ENCODE measurements around the gene PFKFB2.
A peak's percentile ranks its signal among the peaks of the same experiment; 100 is the strongest.

The PFKFB2 gene

DNA sequence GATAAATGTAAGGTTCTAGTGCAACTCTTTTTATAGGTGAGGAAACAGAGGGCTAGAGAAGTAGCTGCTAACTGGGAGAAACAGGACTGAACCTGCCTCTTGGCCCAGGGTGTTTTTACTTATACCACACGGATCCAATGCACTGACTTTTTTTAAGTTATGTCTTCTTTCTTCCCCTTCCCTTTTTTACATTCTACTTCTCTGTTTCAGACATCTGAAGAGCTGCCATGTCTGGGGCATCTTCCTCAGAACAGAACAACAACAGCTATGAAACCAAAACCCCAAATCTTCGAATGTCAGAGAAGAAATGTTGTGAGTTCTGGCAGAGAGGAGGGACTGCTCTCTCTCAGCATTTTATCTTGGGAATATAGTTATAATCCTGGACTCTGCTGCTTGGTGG lies 1.4 kb downstream of the PFKFB2 start:
- ATAC-seq (replicated peaks) (no peak), DNase-seq (no peak)
- H3K27ac Mint-ChIP-seq: peak overlapping the region in 1 of 2 donors; percentile 94
- H3K4me3 Mint-ChIP-seq: peak overlapping the region; percentile 27 to 98
- no peaks in the 10 kb centered on the region for H3K9me3 Mint-ChIP-seq
- peaks cover 27% of the 10 kb centered on the region in 2 donors for H3K4me1 Mint-ChIP-seq (ENCODE audit: low read depth in 2 of 2)
- H3K27me3 Mint-ChIP-seq: peaks cover 0 to 9% of the 10 kb centered on the region in 2 donors
- peaks cover 19% of the 10 kb centered on the region for H3K36me3 Mint-ChIP-seq (ENCODE audit: insufficient read depth)

DNA sequence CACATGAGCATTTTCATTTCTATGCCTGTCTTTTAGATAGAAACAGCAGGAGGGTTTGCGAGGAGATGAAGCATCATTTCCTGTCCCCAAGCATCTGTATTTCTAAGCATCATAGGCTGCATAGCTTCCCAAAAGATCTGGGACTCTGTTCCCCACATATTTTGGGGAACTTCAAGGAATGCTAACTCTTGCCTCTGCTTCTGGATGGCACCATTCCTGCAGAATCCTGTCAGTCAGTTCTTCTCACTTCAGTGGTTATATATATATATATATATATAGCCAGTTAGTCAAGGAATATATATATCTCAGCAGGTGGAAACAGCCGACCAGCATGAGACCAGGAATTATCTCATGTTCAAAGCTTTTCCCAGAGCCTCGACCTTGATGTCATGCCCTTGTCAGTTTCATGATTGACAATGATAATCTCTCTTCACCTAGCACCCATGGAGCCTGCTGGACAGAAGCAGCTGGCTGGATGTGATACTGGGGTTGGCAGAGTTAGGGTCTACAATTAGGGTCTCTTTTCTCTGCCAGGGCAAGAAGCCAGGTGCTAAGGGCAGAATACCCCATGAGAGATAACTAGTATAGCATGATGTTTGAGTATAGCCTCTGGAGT lies 2.4 kb downstream of the PFKFB2 start:
- Mint-ChIP-seq H3K9me3 (no peaks in the 10 kb centered on the region), H3K4me1 (ENCODE audit: low read depth in 2 of 2) (peaks cover 19 to 20% of the 10 kb centered on the region in 2 donors), H3K27me3 (peaks cover 0 to 9% of the 10 kb centered on the region in 2 donors), H3K4me3 (no peak overlapping the region), H3K27ac (no peak overlapping the region), H3K36me3 (ENCODE audit: insufficient read depth) (peaks cover 9% of the 10 kb centered on the region)
- ATAC-seq (replicated peaks) (no peak), DNase-seq (no peak)

GRCh38 chr1:207056673-207057072 lies 3.6 kb downstream of the PFKFB2 start:
- DNase-seq: no peak
- no peak overlapping the region for H3K27ac Mint-ChIP-seq
- H3K27me3 Mint-ChIP-seq: peaks cover 0 to 9% of the 10 kb centered on the region in 2 donors
- peaks cover 6% of the 10 kb centered on the region for H3K36me3 Mint-ChIP-seq (ENCODE audit: insufficient read depth)
- peaks cover 13 to 15% of the 10 kb centered on the region in 2 donors for H3K4me1 Mint-ChIP-seq (ENCODE audit: low read depth in 2 of 2)
- ATAC-seq (replicated peaks): no peak
- H3K9me3 Mint-ChIP-seq: no peaks in the 10 kb centered on the region
- no peak overlapping the region for H3K4me3 Mint-ChIP-seq

DNA sequence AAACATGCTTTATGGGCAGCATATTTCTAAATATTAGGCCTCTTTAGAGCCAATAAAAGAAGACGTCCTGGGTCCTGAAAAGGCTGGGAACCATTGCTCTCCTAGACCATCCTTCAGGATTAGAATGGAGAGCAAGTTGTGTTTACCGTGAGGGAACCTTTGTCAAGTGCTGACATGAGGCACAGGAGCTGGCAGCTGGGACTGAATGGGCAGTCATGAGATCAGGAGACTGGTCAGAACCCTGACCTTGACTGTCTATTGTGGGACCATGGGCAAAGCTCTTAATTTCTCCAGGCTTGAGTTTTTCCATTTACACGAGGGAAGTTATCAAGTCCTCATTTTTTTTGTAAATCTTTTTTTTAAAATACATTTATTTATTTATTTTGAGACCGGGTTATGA lies 5.2 kb downstream of the PFKFB2 start:
- no peak overlapping the region for H3K4me3 Mint-ChIP-seq
- H3K27ac Mint-ChIP-seq: no peak overlapping the region
- no peaks in the 10 kb centered on the region for H3K36me3 Mint-ChIP-seq (ENCODE audit: insufficient read depth)
- H3K27me3 Mint-ChIP-seq: peaks cover 0 to 9% of the 10 kb centered on the region in 2 donors
- DNase-seq (no peak), ATAC-seq (replicated peaks) (no peak)
- peaks cover 2 to 5% of the 10 kb centered on the region in 2 donors for H3K4me1 Mint-ChIP-seq (ENCODE audit: low read depth in 2 of 2)
- H3K9me3 Mint-ChIP-seq: no peaks in the 10 kb centered on the region

GRCh38 chr1:207058878-207059867 lies 6.1 kb downstream of the PFKFB2 start:
- no peaks in the 10 kb centered on the region for H3K9me3 Mint-ChIP-seq
- ATAC-seq (replicated peaks) (no peak), DNase-seq (no peak)
- H3K36me3 Mint-ChIP-seq (ENCODE audit: insufficient read depth): peaks cover 2% of the 10 kb centered on the region
- peaks cover 0 to 9% of the 10 kb centered on the region in 2 donors for H3K27me3 Mint-ChIP-seq
- H3K27ac Mint-ChIP-seq: no peak overlapping the region
- no peak overlapping the region for H3K4me3 Mint-ChIP-seq
- peaks cover 0 to 2% of the 10 kb centered on the region in 2 donors for H3K4me1 Mint-ChIP-seq (ENCODE audit: low read depth in 2 of 2)

GRCh38 chr1:207059881-207060280 lies 6.8 kb downstream of the PFKFB2 start:
- Mint-ChIP-seq H3K4me1 (ENCODE audit: low read depth in 2 of 2) (peaks cover 0 to 1% of the 10 kb centered on the region in 2 donors), H3K27ac (no peak overlapping the region), H3K9me3 (no peaks in the 10 kb centered on the region), H3K4me3 (no peak overlapping the region), H3K27me3 (peaks cover 0 to 9% of the 10 kb centered on the region in 2 donors), H3K36me3 (ENCODE audit: insufficient read depth) (peaks cover 3% of the 10 kb centered on the region)
- DNase-seq: no peak
- no peak for ATAC-seq (replicated peaks)

- peaks cover 0 to 9% of the 10 kb centered on the region in 2 donors for H3K27me3 Mint-ChIP-seq
- no peak overlapping the region for H3K4me3 Mint-ChIP-seq
- no peak for ATAC-seq (replicated peaks)
- H3K36me3 Mint-ChIP-seq (ENCODE audit: insufficient read depth): peaks cover 3% of the 10 kb centered on the region
- H3K27ac Mint-ChIP-seq: no peak overlapping the region
- no peaks in the 10 kb centered on the region for H3K9me3 Mint-ChIP-seq
- peaks cover 0 to 1% of the 10 kb centered on the region in 2 donors for H3K4me1 Mint-ChIP-seq (ENCODE audit: low read depth in 2 of 2)
- no peak for DNase-seq
These were observed 7.5 kb downstream of the PFKFB2 start for GRCh38 chr1:207060596-207060995.

DNA sequence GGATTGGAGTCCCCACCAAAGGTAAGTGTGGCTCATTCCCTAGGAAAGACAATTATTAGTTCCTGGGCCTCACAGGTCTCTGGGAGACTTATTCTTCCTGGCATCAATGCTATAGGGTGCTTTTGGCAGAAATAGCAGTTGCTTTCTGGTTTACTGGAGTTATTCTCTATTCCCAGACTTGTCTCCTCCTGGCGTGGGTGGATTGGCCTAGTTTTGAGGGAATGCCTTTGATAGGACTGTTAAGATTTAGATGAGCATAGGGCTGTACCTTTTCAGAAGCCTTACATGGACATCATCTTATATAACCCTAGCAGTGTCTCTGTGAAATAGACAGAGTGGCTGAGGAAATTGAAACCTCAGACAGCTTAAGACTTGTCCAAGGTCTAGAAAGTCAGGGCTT lies 9.0 kb downstream of the PFKFB2 start:
- DNase-seq: no peak
- Mint-ChIP-seq H3K4me3 (no peak overlapping the region), H3K27ac (no peak overlapping the region), H3K27me3 (no peaks in the 10 kb centered on the region), H3K36me3 (ENCODE audit: insufficient read depth) (peaks cover 5% of the 10 kb centered on the region), H3K4me1 (ENCODE audit: low read depth in 2 of 2) (peaks cover 0 to 1% of the 10 kb centered on the region in 2 donors), H3K9me3 (no peaks in the 10 kb centered on the region)
- ATAC-seq (replicated peaks): no peak

DNA sequence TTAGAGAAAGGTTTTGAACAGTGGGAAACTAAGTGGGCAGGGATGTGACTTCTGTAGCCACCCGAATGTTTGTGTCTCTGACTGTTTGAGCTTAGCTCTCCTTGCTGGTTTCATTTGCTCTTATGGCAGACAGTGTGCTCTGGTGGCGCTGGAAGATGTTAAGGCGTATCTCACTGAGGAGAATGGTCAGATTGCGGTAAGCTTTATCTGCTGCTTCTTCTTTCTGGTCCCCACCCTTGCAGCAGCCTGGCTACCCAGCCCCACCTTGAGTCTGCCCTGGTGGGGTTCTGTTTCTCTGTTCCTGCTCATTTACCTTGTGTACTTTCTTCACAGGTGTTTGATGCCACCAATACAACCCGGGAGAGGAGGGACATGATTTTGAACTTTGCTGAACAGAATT lies 9.9 kb downstream of the PFKFB2 start:
- peaks cover 5% of the 10 kb centered on the region for H3K36me3 Mint-ChIP-seq (ENCODE audit: insufficient read depth)
- ATAC-seq (replicated peaks) (no peak), DNase-seq (no peak)
- H3K4me1 Mint-ChIP-seq (ENCODE audit: low read depth in 2 of 2): peaks cover 0 to 1% of the 10 kb centered on the region in 2 donors
- H3K27me3 Mint-ChIP-seq: no peaks in the 10 kb centered on the region
- H3K9me3 Mint-ChIP-seq: no peaks in the 10 kb centered on the region
- H3K4me3 Mint-ChIP-seq: no peak overlapping the region
- no peak overlapping the region for H3K27ac Mint-ChIP-seq

DNA sequence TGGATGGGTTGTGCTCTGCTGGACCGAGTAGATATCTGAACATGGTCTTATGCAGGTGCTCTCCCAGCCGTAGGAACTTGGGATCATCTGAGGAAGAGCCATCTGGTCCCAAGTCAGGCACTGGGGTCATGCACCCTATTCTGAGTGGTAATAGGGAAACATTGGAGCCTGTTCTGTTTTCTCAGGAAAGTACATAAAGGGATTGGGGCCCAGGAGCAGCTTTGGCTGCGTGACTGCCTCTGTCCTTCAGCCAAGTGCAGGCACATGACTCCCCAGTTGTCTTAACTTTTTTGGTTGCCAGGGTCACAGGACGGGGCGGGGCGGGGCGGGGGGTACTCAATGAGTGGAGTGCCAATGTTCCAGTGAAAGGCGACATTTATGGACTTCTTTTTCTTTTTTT lies 11.5 kb downstream of the PFKFB2 start:
- ATAC-seq (replicated peaks) (no peak), DNase-seq (no peak)
- Mint-ChIP-seq H3K27me3 (no peaks in the 10 kb centered on the region), H3K36me3 (ENCODE audit: insufficient read depth) (peaks cover 5% of the 10 kb centered on the region), H3K4me3 (no peak overlapping the region), H3K9me3 (no peaks in the 10 kb centered on the region), H3K4me1 (ENCODE audit: low read depth in 2 of 2) (peaks cover 3 to 5% of the 10 kb centered on the region in 2 donors), H3K27ac (no peak overlapping the region)

DNA sequence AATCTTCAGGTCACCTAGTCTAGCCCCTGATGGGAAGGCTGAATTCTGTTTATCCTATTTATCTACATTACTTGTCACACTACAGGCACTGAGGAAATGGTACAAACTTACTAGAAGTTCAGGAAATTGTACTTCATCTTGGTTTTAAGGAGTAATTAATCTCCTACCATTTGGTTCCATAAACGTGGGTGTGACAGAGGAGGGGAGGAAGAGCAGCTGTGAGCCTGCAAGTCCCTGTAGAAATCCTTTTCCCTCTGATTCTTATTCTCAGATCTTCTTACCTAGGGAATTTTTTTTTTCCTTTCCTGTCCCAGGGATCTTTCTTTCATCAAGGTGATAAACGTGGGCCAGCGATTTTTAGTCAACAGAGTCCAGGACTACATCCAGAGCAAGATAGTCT lies 14.1 kb downstream of the PFKFB2 start:
- H3K27me3 Mint-ChIP-seq: no peaks in the 10 kb centered on the region
- DNase-seq: no peak
- no peak for ATAC-seq (replicated peaks)
- H3K27ac Mint-ChIP-seq: no peak overlapping the region
- H3K4me1 Mint-ChIP-seq (ENCODE audit: low read depth in 2 of 2): peaks cover 9 to 13% of the 10 kb centered on the region in 2 donors
- no peaks in the 10 kb centered on the region for H3K9me3 Mint-ChIP-seq
- no peak overlapping the region for H3K4me3 Mint-ChIP-seq
- peaks cover 5% of the 10 kb centered on the region for H3K36me3 Mint-ChIP-seq (ENCODE audit: insufficient read depth)

DNA sequence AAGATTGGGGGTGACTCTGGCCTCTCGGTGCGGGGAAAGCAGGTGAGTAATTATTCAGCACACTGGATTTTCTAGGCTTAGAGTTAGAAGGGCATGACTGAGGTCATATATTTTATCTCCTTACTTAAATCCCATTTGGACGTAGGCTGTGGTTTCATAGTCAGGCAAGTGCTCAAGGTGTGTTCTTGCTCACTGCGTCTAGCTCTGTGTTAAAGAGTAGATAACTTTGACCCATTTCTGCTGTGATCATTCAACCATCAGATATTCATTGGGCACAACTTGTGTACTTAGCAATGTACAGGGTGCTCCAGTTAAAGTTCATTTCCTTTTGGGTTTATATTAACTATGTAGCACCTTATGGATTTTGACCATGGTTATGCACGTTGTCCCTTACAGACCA lies 14.6 kb downstream of the PFKFB2 start:
- Mint-ChIP-seq H3K4me3 (no peak overlapping the region), H3K27me3 (no peaks in the 10 kb centered on the region), H3K27ac (no peak overlapping the region), H3K9me3 (no peaks in the 10 kb centered on the region), H3K36me3 (ENCODE audit: insufficient read depth) (peaks cover 5% of the 10 kb centered on the region), H3K4me1 (ENCODE audit: low read depth in 2 of 2) (peaks cover 9 to 13% of the 10 kb centered on the region in 2 donors)
- DNase-seq: no peak
- no peak for ATAC-seq (replicated peaks)

GRCh38 chr1:207069061-207069460 lies 16.0 kb downstream of the PFKFB2 start:
- Mint-ChIP-seq H3K4me3 (no peak overlapping the region), H3K27ac (peak overlapping the region in 1 of 2 donors; percentile 7), H3K9me3 (no peaks in the 10 kb centered on the region), H3K4me1 (ENCODE audit: low read depth in 2 of 2) (peaks cover 9 to 13% of the 10 kb centered on the region in 2 donors), H3K36me3 (ENCODE audit: insufficient read depth) (peaks cover 4% of the 10 kb centered on the region), H3K27me3 (no peaks in the 10 kb centered on the region)
- DNase-seq (no peak), ATAC-seq (replicated peaks) (no peak)
